HUES6 (cell line): ENCODE measurements around the gene TRMT1.

Experiments used
- H3K27ac ChIP-seq: 2 replicates; pipeline ENCODE4 v1.7.0; 2013; ENCODE audit warnings: low read depth, mild to moderate bottlenecking, low read length, inconsistent platforms
- H3K27me3 ChIP-seq: 2 replicates; pipeline ENCODE4 v1.6.1; 2013; ENCODE audit warnings: low read length; ENCODE audit not compliant: control insufficient read depth, insufficient read depth
- H3K36me3 ChIP-seq: 2 replicates; pipeline ENCODE4 v1.6.1; 2013; ENCODE audit warnings: low read length; ENCODE audit not compliant: control insufficient read depth, insufficient read depth
- H3K4me1 ChIP-seq: 2 replicates; pipeline ENCODE4 v1.6.1; 2013; ENCODE audit warnings: low read length; ENCODE audit not compliant: control insufficient read depth, insufficient read depth
- H3K4me3 ChIP-seq: 2 replicates; pipeline ENCODE4 v1.5.1; 2013; ENCODE audit warnings: low read depth, low read length
- H3K9ac ChIP-seq: one replicate; pipeline ENCODE4 v1.6.1; 2013; ENCODE audit warnings: mild to moderate bottlenecking, low read length
- H3K9me3 ChIP-seq: 2 replicates; pipeline ENCODE4 v1.6.1; 2013; ENCODE audit warnings: low read depth, low read length; ENCODE audit not compliant: control insufficient read depth, insufficient read depth

Gene TRMT1

DNA sequence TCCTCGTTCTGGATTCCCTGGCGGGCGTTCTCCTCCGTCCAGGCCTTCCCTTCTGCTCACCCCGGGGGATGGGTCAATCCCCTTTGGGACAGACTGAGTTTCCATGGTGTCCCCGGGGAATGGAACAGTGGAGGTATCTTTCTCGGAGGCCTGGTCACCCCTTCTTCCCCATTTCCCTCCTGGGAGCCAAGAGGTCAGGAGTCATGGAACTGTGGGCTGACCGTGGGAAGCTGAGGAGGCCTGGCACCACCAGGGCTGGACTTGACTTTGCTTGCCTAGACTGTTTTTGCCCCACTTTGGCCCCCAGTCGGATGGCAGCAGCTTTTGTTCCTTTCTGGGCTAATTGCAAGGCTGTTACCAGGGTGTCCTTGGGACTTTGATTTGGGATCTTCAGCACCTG is 3.5 kb upstream of the TRMT1 start:
- H3K9me3 ChIP-seq: no peaks in the 10 kb centered on the region
- H3K27ac ChIP-seq: peak overlapping the region; percentile 77; the same call in 1 of the 2 replicates
- H3K4me1 ChIP-seq: peaks cover 34% of the 10 kb centered on the region
- no peaks in the 10 kb centered on the region for H3K27me3 ChIP-seq
- peak overlapping the region; percentile 52 for H3K9ac ChIP-seq
- H3K36me3 ChIP-seq: peaks cover 24% of the 10 kb centered on the region
- H3K4me3 ChIP-seq: peak overlapping the region; percentile 94

DNA sequence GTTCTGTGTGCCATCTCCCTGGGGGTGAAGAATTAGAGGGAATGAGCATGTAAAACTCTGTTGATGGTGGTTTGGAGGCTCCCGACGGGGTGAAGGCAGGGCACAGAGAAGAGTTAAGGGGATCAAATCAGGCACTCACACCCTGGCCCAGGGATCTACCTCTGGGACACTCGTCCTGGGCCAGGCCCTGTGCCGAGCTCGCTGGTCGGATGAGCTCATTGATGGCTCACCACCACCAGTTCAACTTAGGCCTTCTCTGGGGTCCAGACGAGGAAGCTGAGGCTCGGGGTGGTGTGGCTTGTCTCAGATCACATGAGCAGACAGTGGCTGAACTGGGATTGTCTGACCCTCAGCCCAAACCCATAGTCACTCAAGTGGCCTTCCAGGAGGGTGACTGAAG is 3.1 kb upstream of the TRMT1 start:
- peak overlapping the region; percentile 94 for H3K4me3 ChIP-seq
- peak overlapping the region; percentile 52 for H3K9ac ChIP-seq
- H3K27me3 ChIP-seq: no peaks in the 10 kb centered on the region
- H3K4me1 ChIP-seq: peaks cover 34% of the 10 kb centered on the region
- peaks cover 24% of the 10 kb centered on the region for H3K36me3 ChIP-seq
- H3K9me3 ChIP-seq: no peaks in the 10 kb centered on the region
- H3K27ac ChIP-seq: 0 out of 2 replicates have a peak overlapping the region, but pooled peaks have one; percentile 77

- H3K36me3 ChIP-seq: peaks cover 22% of the 10 kb centered on the region
- no peaks in the 10 kb centered on the region for H3K27me3 ChIP-seq
- peak overlapping the region; percentile 99 for H3K9ac ChIP-seq
- H3K4me3 ChIP-seq: peak overlapping the region; percentile 94
- peaks cover 34% of the 10 kb centered on the region for H3K4me1 ChIP-seq
- H3K27ac ChIP-seq: peak overlapping the region; percentile 98
- no peaks in the 10 kb centered on the region for H3K9me3 ChIP-seq
Observed at GRCh38 chr19:13118424-13119193, 2.1 kb upstream of the TRMT1 start.

DNA sequence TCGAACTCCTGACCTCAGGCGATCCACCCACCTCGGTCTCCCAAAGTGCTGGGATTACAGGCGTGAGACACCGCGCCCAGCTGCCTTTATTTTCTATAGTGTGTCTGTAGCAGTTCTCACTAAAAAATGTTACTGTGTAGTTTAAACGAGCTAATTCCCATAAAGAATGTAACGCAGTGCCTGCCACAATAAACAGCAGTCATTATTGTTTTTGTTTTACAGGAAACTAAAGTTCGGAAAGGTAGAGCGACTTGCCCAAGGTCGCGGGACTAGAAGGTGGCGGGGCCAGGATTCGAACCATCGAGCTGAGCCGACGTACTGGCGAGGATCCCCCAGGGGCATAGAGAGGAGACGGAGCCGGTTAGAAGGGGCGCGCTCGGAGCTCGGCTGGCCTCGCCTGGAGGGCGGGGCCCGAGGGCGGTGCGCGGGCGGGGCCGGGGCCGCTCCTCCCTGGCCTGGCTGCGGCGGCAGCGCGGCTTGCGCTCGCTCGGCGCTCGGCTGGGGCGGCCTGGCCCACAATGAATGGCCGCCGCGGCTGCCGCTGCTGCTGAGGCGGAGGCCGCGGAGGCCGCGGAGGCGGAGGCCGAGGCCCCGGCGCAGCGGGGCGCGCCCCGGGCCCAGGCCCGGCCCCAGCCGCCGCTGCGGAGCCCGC is 1.4 kb upstream of the TRMT1 start, which contains the start of gene NACC1:
Gene NACC1, plus strand, starts transcription at position 493 of the 652 bp plus-strand sequence. CDS start 16,944 bp downstream, outside the sequence.
- Histone ChIP-seq H3K36me3 (peaks cover 27% of the 10 kb centered on the region), H3K27me3 (no peaks in the 10 kb centered on the region), H3K4me3 (peak within 1 kb of the TSS; percentile 94), H3K4me1 (peaks cover 34% of the 10 kb centered on the region), H3K9me3 (no peaks in the 10 kb centered on the region), H3K27ac (peak within 1 kb of the TSS; percentile 98), H3K9ac (peak within 1 kb of the TSS; percentile 99)

DNA sequence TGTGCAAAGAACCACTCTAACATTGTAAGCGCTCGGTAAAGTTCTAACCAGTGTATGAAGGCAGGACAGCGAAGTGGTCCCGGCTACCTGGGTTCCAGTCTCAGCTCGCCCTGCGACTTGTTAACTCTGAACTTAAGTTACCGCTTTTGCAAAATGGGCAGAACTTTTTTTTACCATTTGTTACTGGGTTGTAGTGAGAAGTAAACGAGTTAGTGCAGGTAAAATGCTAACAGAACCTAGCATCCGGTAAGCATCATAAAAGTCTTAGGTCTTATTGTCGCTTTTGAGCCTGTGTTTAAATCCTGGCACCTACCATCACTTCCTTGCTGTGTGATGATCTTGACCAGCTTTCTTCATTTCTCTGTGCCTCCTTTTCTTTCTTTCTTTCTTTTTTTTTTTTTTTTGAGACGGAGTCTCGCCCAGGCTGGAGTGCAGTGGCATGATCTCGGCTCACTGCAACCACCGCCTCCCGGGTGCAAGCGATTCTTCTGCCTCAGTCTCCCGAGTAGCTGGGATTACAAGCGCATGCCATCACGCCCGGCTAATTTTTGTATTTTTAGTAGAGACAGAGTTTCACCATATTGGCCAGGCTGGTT is 734 bp upstream of the TRMT1 start:
- Histone ChIP-seq H3K9me3 (no peaks in the 10 kb centered on the region), H3K9ac (peak overlapping the region; percentile 92), H3K4me1 (peaks cover 34% of the 10 kb centered on the region), H3K27me3 (no peaks in the 10 kb centered on the region), H3K4me3 (peak overlapping the region; percentile 83), H3K27ac (0 out of 2 replicates have a peak overlapping the region, but pooled peaks have one; percentile 88), H3K36me3 (peaks cover 30% of the 10 kb centered on the region)

DNA sequence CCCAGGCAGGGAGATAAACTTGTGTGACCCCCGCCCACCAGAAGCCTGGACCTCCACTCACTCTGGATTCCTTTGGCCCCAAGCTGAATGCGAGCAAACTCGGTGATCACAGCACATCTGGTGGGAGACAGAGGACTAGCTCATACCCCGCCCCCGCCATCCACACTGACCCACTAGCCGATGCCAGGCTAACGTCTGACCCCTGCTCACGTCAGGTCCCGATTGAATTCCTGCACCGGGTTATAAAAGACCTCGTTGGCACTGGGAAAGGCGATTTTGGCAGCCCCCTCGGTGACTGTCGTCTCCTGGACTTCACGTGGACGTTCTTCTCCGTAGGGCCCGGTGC is 631 bp downstream of the TRMT1 start:
- Histone ChIP-seq H3K9me3 (no peaks in the 10 kb centered on the region), H3K9ac (peak overlapping the region; percentile 92), H3K4me1 (peaks cover 20% of the 10 kb centered on the region), H3K27ac (peak overlapping the region; percentile 88), H3K27me3 (no peaks in the 10 kb centered on the region), H3K4me3 (peak overlapping the region; percentile 83), H3K36me3 (peaks cover 21% of the 10 kb centered on the region)

DNA sequence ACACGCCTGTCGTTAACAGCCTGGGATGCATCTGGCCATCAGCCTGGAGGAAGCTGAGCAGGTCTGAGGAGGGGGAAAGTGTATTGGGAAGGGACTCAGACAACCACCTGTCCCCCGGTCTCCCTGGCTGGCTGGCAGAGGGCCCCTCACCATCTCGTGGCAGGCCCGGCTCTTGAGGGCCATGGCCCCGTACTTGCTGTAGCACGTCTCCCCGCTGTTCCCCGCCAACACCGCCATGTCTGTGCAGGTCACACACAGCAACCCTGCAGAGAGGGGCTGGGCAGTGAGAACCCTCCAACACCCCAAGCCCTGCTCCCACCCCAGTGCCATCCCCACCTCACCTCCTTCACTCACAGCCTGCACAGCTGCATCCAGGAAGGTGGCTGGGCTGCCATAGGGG is 4.0 kb downstream of the TRMT1 start:
- Histone ChIP-seq H3K4me3 (no peak overlapping the region), H3K4me1 (no peaks in the 10 kb centered on the region), H3K9ac (no peak overlapping the region), H3K9me3 (no peaks in the 10 kb centered on the region), H3K27me3 (no peaks in the 10 kb centered on the region), H3K36me3 (peaks cover 41% of the 10 kb centered on the region), H3K27ac (no peak overlapping the region)

DNA sequence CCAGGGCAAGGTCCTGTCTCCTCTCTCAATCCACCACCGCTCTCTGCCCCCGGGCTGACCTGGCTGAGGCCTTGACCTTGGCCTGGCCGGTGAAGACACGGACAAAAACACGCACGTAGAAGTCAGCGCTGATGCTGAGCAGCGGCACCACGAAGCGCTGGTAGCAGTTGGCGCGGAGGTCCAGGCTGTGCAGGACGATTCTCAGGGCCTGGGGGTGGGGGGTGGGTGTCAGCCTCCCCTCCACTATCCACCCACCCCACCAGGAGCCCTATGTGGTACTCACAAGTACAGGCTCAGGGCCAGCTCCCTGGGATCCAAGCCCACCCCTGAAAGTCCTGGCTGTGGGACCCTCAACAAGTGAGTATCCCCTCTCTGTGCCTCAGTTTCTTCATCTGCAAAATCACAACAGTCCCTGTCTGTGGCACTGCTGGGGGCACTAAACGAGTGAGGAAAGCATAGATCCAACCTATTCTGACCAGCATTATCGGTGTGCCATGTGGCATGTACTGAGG is 6.4 kb downstream of the TRMT1 start:
- Histone ChIP-seq H3K27me3 (no peaks in the 10 kb centered on the region), H3K36me3 (peaks cover 44% of the 10 kb centered on the region), H3K4me1 (no peaks in the 10 kb centered on the region), H3K9me3 (no peaks in the 10 kb centered on the region), H3K27ac (no peak overlapping the region), H3K9ac (no peak overlapping the region), H3K4me3 (no peak overlapping the region)

DNA sequence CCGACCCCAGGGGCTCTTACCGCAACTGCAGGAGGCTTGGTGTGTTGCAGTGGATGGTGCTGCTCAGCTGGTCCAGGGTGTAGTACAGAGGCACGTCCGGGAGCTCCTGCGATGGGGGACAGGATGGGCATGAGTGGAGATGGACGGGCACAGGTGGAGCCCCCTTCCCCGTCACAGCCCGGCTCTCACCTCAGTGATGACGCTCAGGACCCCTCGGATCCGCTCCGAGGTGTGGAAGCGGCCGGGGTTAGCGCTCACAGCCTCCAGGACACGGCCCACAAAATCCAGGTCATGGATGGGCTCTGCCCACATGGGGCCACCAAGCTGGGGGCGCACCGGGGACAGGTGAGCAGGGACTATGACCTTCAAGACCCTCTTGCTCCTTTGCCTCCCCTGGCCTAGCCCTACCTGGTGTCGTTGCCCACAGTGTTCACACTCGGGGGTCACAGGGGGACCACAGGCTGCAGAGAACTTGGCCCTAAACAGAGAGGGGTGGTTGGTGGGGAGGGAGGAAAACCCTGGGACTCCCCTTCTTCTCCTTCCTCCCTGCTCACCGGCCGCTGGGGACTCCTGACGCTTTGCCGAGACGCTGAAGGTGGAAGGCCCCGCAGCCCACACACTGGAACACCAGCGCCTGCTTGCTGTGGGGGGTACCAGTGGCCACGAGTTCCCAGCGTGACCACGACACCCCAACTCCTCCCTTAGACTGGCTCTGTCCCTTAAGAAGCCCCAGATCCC is 7.0 kb downstream of the TRMT1 start:
- no peak overlapping the region for H3K27ac ChIP-seq
- no peaks in the 10 kb centered on the region for H3K27me3 ChIP-seq
- H3K36me3 ChIP-seq: peaks cover 45% of the 10 kb centered on the region
- H3K9ac ChIP-seq: no peak overlapping the region
- H3K4me3 ChIP-seq: no peak overlapping the region
- no peaks in the 10 kb centered on the region for H3K4me1 ChIP-seq
- no peaks in the 10 kb centered on the region for H3K9me3 ChIP-seq

DNA sequence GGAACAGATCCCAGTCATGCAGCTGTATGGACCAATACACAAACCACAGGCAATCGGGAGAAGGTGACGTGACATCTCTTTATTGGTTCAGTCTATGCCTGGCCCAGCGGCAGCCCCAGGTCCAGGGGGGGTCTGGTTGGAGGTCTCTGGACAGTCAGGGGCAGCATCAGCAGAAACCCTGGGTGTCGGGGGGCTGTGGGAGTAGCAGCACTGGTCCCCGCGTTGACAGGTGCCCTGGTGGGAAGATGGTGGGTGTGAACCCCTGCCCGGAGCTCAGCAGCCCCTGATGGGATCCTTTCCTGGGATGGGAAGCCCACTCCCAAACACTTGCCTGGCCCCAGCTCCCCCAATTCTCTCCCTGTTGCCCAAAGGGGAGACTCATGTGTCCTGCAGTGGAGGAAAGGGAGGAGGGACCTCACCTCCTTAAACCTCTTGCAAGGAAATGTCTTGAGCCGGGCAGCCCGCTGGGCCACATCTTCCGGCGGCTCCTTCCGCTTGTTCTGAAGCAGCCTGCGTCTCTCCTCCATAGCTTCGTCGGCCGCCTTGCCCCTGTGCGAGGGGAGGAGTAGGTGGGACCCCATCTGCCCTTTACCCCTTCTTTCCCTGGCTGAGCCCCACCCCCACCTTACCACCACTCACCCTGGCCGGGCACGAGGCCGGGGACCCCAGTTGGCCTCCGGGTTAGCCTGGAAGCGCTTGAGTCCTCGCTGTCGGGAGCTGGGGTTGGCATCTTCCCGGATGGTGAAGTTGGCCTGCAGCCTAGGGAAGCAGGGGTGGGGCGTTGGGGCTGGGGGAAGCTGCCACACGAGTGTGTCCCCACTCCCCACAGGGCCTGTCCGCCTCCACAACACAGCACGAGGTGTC is 11.5 kb downstream of the TRMT1 start:
- Histone ChIP-seq H3K9me3 (no peaks in the 10 kb centered on the region), H3K4me3 (no peak overlapping the region), H3K36me3 (peaks cover 26% of the 10 kb centered on the region), H3K27me3 (peaks cover 18% of the 10 kb centered on the region), H3K4me1 (peaks cover 12% of the 10 kb centered on the region), H3K9ac (no peak overlapping the region), H3K27ac (no peak overlapping the region)
